HG02759 (cell line): Measurements from ENCODE around the gene EPS8L2.
"Not testable (repeated sequence)": the region's sequence is repeated elsewhere in the genome, so short reads cannot be mapped to it uniquely, and the experiment has no call there.

Experiments used
- ATAC-seq: cut with Tn5 transposase; IDR thresholded peaks from one replicate; pipeline ENCODE4 v1.9.1; 2021; ENCODE audit warnings: mild to moderate bottlenecking, moderate library complexity; ENCODE audit not compliant: unreplicated experiment

The EPS8L2 gene

GRCh38 chr11:689625-690024 is 16.4 kb upstream of the EPS8L2 start:
- ATAC-seq: no peak

- not testable (repeated sequence) for ATAC-seq
Observed at GRCh38 chr11:690244-690643, 15.8 kb upstream of the EPS8L2 start.

GRCh38 chr11:690738-691633 is 15.0 kb upstream of the EPS8L2 start:
- ATAC-seq: no peak

- ATAC-seq: no peak
Observed at GRCh38 chr11:691710-692590, 14.1 kb upstream of the EPS8L2 start.

- ATAC-seq: no peak
Observed at GRCh38 chr11:692824-693414, 13.1 kb upstream of the EPS8L2 start.

GRCh38 chr11:693415-693831 is 12.6 kb upstream of the EPS8L2 start:
- no peak for ATAC-seq

DNA sequence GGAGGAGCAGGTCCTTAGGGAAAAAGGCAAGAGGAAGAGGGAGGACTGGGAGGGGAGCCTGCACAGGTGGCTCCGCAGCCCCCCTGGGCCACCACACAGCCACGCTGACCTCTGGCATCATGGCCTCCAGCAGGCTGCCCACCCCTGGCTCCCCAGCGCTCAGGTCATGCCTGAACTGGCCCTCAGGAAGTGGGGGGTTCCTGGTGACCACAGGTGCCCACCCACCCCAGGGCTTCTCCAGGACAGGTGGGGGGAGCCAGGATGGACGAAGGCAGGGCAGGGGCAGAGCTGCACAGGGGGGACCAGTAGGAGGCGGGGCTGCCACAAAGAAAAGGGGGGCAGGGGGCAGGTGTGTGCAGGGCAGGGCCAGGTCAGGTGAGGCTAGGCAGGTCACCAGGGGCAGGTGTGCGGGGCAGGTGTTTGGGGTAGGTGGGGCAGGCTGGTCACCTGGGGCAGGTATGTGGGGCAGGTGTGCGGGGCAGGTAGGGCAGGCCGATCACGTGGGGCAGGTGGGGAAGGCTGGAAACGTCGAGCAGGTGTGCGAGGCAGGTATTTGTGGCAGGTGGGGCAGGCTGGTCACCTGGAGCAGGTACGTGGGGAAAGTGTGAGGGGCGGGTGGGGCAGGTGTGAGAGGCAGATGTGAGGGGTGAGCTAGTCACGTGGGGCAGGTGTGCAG is 12.0 kb upstream of the EPS8L2 start:
- ATAC-seq: no peak

- ATAC-seq: peak; percentile 75
Observed at GRCh38 chr11:694563-695287, 11.3 kb upstream of the EPS8L2 start, which contains the start of gene DEAF1. TSS of gene DEAF1 (minus strand) at chr11:695222. CDS start at chr11:695047, 175 bp downstream.

- ATAC-seq: no peak
Observed at GRCh38 chr11:695288-695537, 10.8 kb upstream of the EPS8L2 start.

- ATAC-seq: peak; percentile 72
Observed at GRCh38 chr11:695538-696248, 10.3 kb upstream of the EPS8L2 start, which contains the start of gene TMEM80. TSS of gene TMEM80 (plus strand) at chr11:695816. CDS start at chr11:695828, 12 bp downstream.

- no peak for ATAC-seq
Observed at GRCh38 chr11:696955-697491, 9.0 kb upstream of the EPS8L2 start.

- no peak for ATAC-seq
Observed at GRCh38 chr11:697811-698311, 8.2 kb upstream of the EPS8L2 start.

DNA sequence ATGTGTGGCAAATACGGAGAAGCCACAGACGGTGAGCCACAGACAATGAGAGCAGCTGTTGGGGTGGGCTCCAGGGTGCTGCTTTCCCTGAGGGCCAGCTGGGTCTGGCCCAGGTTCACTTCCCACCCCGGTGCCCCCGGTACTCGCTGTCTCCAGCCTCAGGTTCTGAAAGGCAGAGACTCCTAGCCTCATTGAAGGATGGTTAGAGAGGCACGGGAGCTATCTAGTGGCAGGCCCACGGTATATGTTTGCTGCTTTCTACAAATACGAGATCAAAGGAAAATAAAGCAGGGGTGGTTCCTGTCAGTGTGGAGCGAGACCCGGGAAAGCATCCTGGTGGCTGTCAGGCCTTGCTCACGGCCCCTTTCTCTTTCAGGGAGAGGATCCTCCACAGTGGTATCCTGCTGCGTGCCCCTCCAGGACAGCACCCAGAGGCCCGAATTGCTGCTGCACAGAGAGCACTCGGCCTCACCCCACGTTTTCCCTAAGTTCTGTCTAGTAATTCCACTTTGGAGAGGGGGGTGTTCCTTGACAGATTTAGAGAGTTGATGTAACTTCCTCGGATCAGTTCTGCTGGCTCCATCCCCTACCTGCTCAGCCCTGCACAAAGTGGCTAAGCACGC is 7.4 kb upstream of the EPS8L2 start:
- no peak for ATAC-seq

GRCh38 chr11:699116-699508 is 6.9 kb upstream of the EPS8L2 start:
- no peak for ATAC-seq

DNA sequence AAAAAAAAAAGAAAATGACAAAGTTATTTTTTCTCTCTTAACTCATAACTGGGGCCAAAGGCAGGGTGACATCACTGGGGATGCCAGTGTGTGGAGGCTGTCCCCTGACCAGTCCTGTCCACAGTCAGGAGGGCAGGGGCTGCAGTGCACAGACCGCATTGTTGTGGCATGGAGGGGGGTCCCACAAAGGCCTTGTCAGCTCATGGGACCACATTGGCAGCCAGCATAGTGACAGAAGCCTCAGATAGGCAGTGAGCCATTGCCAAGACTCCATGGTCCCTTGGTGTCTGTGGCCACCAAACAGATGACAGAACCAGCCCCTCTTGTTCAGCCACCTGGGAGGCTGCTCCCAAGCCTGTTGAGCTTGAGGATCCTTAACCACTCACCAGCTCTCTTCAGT is 6.3 kb upstream of the EPS8L2 start:
- no peak for ATAC-seq

DNA sequence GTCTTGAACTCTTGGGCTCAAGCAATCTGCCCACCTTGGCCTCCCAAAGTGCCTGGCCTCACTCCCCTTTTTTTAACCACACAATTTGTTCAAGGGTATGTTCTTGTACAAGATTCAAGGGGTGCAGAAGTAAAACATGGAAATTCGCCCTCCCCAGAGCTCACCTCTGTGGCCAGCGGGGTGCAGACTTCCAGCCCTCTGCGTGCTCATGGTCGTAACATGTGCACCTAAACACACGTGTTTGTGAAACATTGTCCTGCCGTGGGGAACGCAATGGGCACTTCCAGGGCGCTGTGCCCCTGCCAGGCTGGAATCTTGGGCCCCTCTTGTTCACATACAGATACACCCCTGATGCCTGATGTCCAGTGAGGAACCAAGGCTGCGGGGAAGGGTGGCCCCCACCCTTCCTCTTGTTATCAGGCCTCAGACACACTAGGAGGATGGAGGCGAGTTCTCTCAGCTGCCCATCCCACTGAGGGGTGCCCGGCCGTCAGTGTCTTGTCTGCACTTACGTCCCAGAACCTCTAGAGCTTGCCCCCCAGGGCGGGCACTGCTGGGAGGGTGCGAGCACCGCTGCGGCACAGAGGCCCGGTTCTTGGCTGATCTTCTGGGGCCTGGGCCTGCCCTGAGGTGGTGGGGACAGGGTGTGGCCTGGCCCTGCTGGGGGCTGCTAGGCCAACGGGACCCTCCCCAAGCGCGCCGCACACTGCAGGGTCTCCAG is 4.1 kb upstream of the EPS8L2 start:
- ATAC-seq: no peak

GRCh38 chr11:702462-703461 is 3.3 kb upstream of the EPS8L2 start:
- ATAC-seq: no peak
